NCI-H748 treated with DMSO at 0.1 percent for 48 hours (cell line): ENCODE measurements around the gene MEIOSIN.
"Not testable (repeated sequence)": the region's sequence is repeated elsewhere in the genome, so short reads cannot be mapped to it uniquely, and the experiment has no call there.

ENCODE experiments used
- DNase-seq: peaks from one replicate; lab custom pipeline; 2025; lab: John Stamatoyannopoulos, UW

MEIOSIN gene, protein sequence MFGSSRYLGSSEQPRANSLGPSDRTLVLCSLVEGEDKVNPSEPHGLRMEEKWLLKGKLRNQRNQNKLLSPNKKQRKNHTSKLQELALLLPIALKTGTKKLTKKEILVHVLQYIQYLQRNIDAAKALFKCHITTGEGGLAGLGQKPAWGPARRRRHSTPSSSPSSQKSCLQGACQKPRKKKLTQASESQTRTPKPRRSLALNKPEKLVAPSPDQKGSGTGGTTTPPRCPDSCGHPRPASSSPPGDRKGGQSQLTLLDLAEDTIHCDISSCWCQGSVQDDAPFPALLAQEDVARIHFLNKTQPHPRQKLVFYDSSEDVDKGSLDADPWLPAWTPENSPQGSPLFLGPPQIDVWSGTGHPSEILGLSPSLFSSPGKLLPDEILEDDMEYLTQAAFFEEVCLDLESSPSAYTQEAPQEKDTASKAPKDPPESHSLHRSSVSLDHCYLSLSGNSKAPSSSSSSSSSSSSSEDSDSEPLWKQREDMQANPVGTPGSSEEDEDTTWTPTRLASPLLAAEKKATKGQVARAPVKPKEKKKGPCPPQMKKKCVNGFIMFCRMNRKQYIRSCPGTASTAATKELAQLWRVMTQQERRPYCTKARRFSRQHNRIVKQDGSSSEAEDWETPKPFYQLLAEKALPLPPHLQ

GRCh38 chr19:45733160-45733810, at the start of gene MEIOSIN:
TSS of gene MEIOSIN (plus strand) at chr19:45733439. CDS start at chr19:45735377, 1,938 bp downstream.
- no peak for DNase-seq

- not testable (repeated sequence) for DNase-seq
Measured at GRCh38 chr19:45685045-45685444, 48.2 kb upstream of the MEIOSIN start.

- DNase-seq, result no peak
Measured at GRCh38 chr19:45687599-45687998, 45.6 kb upstream of the MEIOSIN start.

- DNase-seq, result peak; percentile 95
Measured at GRCh38 chr19:45691516-45692186, 41.6 kb upstream of the MEIOSIN start, which contains the start of gene SNRPD2. TSS of gene SNRPD2 (minus strand) at chr19:45691953. CDS start at chr19:45691888, 65 bp downstream.

DNA sequence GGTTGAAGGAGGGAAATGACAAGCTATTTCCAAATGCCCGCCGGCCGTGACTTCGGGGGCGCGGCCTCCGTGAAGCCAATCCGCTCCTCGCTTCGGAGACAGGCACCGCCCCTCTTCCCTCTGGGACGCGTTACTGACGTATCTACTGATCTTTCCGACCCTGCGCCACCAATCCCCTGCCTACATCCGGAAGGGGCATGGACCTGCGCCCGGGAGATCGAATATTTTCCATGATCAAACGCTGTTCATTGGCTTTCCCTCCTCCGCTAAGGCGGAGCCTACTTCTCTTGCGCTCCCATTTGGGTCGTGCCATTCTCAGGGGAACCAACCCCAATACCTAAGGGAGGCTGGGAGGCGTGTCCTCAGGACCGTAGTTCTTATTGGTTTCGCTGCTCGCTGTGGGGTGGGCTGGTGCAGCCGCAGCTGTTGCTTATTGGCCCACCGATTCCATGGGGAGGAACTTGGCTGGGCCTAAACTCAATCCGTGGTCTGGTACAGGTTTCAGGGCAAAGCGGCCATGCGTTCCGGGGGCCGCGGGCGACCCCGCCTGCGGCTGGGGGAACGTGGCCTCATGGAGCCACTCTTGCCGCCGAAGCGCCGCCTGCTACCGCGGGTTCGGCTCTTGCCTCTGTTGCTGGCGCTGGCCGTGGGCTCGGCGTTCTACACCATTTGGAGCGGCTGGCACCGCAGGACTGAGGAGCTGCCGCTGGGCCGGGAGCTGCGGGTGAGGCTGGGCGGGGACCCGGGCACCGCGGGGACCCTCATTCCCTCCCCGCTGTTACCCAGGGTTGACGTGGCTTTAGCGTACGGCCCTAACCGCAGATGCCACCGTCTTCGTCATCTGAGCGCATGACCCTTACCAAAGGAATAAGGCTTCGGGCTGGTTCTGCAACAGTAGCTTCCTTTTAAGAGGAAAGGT, 40.8 kb upstream of the MEIOSIN start, which contains the start of gene QPCTL:
Gene QPCTL (plus strand): TSS at position 480 of the 919 bp plus-strand sequence. CDS start 38 bp downstream, at position 518.
- DNase-seq, result peak; percentile 99

DNA sequence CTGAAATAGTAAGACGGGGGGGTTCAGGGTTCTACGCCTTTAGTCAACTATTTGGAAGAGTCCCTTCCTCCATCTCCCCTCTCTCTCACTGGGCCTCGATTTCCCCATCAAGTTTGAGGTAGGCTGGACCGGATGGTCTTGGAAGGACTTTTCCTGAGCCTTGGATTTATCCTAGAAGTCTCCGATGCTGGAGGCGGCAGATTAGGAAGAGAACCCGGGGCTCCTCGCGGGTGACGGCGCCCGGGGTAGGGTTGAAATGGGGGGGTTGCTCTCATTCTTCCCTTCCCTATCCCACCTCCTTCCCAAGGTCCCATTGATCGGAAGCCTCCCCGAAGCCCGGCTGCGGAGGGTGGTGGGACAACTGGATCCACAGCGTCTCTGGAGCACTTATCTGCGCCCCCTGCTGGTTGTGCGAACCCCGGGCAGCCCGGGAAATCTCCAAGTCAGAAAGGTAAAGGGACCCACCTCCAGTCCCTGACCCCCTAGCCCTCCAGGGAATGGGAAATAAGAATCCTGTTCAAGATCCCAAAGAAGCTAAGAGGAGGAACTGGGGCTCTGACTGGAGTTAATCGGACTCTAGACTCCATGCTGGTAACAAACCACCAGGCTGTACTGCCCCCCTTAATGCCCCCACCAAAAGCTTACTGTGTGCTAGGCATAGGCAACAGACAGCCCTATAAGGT, 40.0 kb upstream of the MEIOSIN start:
- peak; percentile 69 for DNase-seq

DNA sequence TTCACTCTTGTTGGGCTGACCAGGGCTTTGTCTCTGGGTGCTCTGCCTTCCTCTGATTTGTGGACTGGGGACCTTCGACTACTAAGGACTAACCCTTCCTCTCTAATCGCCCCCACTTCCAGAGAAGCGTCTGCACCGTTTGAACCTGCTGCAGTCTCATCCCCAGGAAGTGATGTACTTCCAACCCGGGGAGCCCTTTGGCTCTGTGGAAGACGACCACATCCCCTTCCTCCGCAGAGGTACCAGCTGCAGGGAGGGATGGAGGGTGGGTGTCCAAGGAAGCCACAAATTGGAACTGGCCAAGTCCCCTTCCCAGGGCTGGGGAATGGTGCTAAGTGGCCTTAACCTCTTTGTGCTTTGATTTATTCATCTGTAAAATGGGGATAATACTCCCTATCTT, 31.6 kb upstream of the MEIOSIN start:
- no peak for DNase-seq

DNA sequence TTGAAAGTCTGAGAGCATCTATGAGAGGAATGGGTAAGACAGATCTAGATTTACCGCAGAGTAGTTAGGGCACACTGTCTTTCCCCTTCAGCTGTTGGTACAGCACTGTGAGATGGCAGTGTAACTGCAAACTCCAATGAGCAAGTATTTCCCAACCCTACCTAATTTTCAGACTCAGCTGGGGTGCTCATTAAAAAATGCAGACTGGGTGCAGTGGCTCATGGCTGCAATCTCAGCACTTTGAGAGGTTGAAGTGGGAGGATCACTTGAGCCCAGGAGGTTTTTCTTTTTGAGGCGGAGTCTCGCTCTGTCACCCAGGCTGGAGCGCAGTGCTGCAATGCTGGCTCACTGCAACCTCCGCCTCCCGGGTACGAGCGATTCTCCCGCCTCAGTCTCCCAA, 28.1 kb upstream of the MEIOSIN start:
- DNase-seq, result no peak

- no peak for DNase-seq
Measured at GRCh38 chr19:45705710-45706415, 27.4 kb upstream of the MEIOSIN start.

DNA sequence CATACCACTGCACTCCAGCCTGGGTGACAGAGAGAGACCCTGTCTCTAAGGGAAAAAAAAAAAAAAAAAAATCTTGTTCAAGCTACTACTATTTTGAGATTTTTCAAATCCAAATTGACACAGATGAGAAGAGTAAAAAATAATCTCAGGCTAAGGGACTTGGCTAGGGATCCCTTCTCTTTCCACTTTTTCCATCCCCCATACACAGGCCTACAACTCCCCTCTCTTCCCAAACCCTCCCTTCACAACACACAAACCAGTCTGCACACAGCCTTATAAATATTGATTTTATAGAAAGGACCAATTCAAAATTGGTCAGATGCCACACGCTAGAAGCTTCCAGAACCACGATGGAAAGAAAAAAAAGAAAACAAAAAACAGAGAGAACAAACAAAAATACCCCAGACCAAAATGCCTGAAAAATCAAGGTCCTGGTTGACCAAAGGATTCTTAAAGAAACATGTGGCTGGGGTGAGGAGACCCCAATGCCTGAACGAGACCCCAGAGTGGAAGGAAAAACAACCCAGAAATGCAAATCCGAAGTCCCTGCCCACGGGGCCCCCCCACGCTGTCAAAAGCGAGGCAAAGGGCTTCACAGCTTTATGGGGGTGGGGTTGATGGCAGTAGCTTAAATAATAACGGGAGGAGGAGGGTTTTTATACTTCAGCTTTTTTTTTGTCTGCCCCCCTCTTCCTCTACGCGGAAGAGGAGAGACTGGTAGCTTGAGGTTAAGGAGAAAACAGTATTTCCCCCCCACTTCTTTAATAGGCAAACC, 22.7 kb upstream of the MEIOSIN start:
- DNase-seq, result no peak

GRCh38 chr19:45711851-45712698, 21.2 kb upstream of the MEIOSIN start:
- DNase-seq, result no peak

- no peak for DNase-seq
Measured at GRCh38 chr19:45712699-45713067, 20.6 kb upstream of the MEIOSIN start.

DNA sequence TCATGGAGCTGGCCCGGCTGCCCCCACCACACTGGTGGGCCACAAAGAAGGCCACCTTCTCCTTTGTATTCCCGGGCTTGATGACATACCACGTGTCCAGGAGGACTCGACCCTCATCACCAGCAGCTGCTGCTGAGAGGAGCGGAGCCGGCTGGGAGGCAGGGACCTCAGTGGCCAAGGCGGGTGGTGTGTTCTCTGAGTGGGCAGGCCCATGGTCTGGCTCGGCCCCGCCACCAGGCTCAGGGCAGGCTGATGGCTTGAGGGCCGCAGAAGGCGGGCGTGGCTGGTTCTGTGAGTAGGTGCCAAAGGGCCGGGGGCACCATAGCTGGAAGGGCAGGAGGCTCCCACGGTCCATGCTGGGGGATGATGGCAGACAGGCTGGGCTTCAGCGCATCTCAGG, 20.1 kb upstream of the MEIOSIN start:
- no peak for DNase-seq

- DNase-seq, result no peak
Measured at GRCh38 chr19:45715139-45715538, 18.1 kb upstream of the MEIOSIN start.

DNA sequence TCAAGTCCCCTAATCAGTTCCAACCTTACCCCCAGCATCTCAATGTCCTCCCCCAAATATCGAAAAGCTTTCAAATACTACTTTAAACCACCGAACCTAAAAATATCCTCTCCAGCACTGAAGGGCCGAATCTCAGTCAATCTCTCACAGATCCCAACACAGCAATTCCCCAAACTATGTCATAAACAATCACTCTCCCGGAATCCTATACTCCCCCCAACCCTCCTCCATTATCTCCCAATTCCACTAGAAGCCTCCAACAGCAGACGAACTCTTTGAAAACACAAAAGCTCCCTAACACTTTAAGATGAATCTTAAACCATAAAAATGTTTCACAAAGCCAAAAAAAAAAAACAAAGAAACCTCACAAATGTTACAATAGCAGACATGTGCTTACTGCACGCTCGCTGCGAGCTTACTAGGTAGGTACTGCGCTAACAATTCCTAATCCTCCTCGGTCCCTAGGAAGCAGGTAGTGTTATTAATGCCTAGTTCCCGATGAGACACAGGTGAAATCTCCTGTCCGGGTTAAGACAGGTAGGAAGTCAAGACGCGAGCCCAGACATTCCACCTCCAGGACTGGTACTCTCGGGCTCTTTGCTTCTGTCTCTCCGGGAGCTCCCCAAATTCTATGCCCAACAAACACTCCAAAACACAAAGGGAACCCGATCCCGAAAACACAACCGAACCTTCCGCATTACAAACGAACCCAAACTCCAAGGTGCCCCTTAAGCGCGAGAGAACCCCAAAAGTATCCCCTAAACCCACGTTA, 16.7 kb upstream of the MEIOSIN start:
- DNase-seq, result peak; percentile 27

DNA sequence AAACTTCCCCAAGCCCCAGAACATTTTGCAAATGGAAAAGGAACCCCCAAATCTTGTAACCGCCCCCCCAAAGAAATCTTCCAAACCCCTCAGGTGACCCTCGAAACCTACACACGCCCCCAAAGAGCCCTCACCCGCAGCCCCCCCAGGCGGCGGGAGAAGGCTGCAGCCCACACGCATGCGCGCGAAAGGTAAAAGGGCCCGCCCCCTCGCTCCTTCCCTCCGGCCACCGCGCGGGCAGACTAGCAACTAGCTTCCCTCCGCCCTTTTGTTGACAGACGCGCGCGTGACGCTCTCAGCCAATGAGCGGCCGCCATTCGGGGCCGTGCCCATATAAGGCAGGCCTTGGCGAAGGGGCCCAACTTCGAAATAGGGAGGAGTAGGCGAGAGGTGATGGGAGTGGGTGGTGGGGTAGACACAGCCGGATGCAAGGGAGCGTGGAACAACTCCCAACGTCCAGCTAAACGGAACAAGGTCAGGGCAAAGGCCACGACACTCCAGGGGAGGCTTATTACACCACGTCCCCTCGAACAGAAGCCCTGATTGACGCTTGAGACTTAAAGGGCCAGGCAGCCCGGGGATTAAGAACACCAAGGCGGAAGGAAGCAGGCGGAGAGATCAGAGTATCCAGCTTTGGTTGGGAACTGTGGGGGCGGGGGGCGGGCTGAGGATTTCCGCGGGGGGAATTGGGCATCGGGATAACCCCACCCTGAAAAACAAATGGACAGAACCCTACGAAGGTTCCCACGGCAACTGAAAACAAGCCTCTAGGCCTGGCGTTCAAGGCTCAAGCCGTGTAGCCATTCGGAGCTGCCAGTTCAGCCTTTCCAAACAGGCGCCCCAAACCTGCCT, 15.9 kb upstream of the MEIOSIN start:
- peak; percentile 99 for DNase-seq
